A549 treated with CORT108297 at 1 μM for 4 hours (cell line): ENCODE data around the gene PPP1R3D. TPM values are rescaled to one million over a fixed set of nuclear protein-coding genes. Genes with fewer than 3 reads are reported as not detected.

Source experiments
- total RNA-seq: library from RNA; stranded (reverse); fragments of 200-300 nt; extraction: Qiagen RNA extraction; gene quantifications from 5 replicates; pipeline ENCODE4 v1.2.3, GENCODE V29; 2022

Gene PPP1R3D, protein sequence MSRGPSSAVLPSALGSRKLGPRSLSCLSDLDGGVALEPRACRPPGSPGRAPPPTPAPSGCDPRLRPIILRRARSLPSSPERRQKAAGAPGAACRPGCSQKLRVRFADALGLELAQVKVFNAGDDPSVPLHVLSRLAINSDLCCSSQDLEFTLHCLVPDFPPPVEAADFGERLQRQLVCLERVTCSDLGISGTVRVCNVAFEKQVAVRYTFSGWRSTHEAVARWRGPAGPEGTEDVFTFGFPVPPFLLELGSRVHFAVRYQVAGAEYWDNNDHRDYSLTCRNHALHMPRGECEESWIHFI
- total RNA-seq, result 1.6 to 2.5 TPM (median 2.4 TPM) in 5 replicates

DNA sequence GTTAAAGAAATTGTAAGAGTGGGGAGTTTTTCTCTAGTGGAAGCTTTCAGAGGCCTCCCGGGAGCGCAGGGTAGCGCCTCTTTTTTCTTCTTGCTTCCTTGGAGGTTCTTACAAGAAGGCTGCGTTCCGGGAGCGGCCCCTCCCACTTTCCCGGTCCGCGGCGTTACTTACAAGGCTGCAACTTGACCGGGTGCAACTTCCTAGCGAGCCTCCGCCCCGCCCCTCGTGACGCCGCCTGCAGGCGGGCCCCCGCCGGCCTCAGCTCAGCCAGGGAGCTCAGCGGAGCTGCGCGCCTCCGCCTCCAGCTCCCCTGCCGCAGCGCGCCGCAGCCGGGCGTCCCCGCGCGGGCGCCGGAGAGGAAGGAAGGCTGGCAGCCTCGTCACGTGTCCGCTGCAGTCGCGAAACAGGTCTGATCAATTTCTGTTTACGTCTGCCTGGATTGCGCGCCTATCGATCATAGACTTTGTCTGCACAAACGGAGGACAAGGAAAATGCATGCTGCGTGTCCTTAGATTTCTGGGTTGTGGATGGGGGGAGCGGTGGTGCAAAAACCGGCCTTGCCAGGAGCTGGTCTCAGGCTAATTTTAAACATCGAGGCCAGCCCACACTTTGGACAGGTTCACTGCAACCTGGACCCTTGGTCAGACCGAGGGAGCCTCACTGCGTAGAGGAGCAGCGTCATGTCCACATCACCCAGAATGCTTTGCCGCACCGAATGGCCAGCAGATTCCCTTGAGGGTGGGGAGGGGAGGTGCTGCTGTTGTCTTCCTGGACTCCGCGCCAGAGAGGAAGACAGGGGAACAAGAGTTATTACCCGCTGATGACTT lies at the start of gene PPP1R3D, which contains the start of gene FAM217B:
TSS of gene PPP1R3D (minus strand) at position 177 of the 827 bp plus-strand sequence. CDS start 374 bp downstream, outside the sequence.
TSS of gene FAM217B (plus strand) at position 261 of the 827 bp plus-strand sequence. CDS start 3,555 bp downstream, outside the sequence.

DNA sequence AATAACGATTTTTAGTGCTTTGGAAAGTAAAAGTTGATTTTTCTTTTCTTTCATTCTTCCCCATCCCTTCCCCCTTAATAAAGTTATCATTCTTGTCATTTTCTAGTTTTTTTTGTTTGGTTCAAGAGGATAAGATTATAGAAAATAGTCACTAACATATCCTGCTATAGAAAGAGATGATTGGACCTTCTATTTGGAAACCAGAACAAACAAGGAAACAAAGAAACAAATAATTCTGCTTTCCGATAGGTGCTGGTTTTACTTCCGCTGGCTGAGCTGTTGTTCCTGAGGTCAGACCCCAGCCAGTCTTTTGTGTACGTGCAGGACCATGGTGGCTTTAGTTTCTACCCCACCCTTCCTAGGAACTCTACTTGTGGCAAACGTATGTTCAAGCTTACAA lies 18.0 kb upstream of the PPP1R3D start, which contains the start of gene CDH26:
TSS of gene CDH26 (plus strand) at position 301 of the 400 bp plus-strand sequence. CDS start 304 bp downstream, outside the sequence.

DNA sequence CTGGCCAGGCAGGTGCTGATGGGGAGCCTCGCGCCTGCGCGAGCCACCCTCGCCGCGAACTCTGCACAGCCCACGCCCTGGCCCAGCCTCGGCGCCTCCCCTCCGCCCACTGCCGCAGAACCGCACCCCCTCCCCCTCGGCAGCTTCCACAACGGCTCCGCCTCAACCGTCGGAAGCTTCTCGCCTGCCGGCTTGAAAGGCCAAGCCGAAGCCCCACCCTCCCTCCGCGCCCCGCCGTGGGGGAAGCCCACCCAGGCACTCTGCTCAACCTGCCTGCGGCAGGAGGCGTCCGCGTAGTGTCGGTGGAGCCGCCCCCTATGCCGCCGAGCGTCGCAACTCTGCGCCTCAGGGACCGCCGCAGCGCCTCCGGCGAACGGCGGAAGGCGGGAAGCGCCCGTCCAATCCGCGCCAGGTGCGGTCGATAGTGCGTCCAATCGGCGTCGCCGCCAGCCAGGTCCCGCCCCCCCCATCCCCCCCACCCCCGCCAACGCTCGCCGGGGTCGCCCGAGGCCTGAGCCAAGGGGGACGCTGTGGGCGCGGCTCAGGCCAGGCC lies 6.7 kb downstream of the PPP1R3D start, which contains the start of gene SYCP2:
TSS of gene SYCP2 (minus strand) at position 342 of the 553 bp plus-strand sequence. CDS start 11,224 bp downstream, outside the sequence.

Other genes starting within 250 kb of the PPP1R3D start
- 0.35 to 0.60 TPM (median 0.50 TPM) in 5 replicates for gene SYCP2, start 6.7 kb downstream of the PPP1R3D start, total RNA-seq
- 5.7 to 6.7 TPM (median 5.8 TPM) in 5 replicates for gene FAM217B, start 84 bp upstream of the PPP1R3D start, total RNA-seq
- 0.07 to 0.14 TPM (median 0.11 TPM) in 3 of 5 replicates, not detected in the others for gene CDH26, start 18.1 kb upstream of the PPP1R3D start, total RNA-seq